ENCODE results near the gene GAR1. TPM values are rescaled to one million over a fixed set of nuclear protein-coding genes. Genes with fewer than 3 reads are reported as not detected.

GAR1 gene
- total and polyA plus RNA-seq, 10 donors: 4.3 to 29.2 (median 12.8) TPM

DNA sequence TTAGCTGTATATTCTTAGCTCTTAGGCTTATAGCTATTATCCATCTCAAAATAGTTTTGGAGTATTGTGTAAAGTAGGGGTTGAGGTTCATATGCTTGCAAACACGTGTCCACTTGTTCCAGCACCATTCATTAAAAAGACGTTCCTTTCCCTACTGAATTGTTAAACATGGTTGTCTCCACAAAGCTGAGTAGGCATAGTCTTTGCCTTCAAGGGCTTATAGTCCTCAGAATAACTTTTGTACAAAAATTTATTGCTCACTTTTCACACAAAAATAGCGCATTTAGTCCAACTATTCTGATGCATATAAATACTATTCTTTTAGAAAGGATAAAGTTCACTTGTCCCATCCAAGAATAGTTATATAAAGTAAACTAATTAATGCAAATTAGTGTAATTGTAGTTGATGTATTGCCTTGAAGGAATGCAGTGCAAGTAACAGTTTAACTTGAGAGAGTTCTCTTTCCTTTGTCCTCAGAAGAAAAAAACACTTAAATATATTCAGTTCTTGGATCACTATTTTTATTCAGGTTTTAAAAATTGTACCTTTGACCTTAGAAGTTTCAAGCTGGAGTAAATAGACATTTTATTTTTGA, 46.5 kb downstream of the GAR1 start:
- WGBS, 5 donors: 91 to 96% (median 94%) methylated on average over 3 of the region's 3 CpGs
- H3K4me3 ChIP-seq: no peak overlapping the region
- intact Hi-C loops (cut with DNase I; ENCODE audit: low total_unique reads): no loop called here
- no peak overlapping the region for H3K27ac ChIP-seq
- TF ChIP-seq, protein P1, sequence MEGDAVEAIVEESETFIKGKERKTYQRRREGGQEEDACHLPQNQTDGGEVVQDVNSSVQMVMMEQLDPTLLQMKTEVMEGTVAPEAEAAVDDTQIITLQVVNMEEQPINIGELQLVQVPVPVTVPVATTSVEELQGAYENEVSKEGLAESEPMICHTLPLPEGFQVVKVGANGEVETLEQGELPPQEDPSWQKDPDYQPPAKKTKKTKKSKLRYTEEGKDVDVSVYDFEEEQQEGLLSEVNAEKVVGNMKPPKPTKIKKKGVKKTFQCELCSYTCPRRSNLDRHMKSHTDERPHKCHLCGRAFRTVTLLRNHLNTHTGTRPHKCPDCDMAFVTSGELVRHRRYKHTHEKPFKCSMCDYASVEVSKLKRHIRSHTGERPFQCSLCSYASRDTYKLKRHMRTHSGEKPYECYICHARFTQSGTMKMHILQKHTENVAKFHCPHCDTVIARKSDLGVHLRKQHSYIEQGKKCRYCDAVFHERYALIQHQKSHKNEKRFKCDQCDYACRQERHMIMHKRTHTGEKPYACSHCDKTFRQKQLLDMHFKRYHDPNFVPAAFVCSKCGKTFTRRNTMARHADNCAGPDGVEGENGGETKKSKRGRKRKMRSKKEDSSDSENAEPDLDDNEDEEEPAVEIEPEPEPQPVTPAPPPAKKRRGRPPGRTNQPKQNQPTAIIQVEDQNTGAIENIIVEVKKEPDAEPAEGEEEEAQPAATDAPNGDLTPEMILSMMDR (IDR thresholded peaks at IDR 0.05 in 8 of 11, conservative IDR thresholded peaks at IDR 0.05 in 3 of 11): no peak
- TF ChIP-seq POLR2AphosphoS5 (IDR thresholded peaks at IDR 0.05) (no peak), POLR2A (IDR thresholded peaks at IDR 0.05) (no peak)
- no peak for DNase-seq
- no peaks in the 10 kb centered on the region for H3K27me3 ChIP-seq (replicated peaks in 1 of 7)
- no peaks in the 10 kb centered on the region for H3K36me3 ChIP-seq
- H3K4me1 ChIP-seq: no peaks in the 10 kb centered on the region
- peaks cover 0 to 41% (median 30%) of the 10 kb centered on the region in 8 donors for H3K9me3 ChIP-seq

DNA sequence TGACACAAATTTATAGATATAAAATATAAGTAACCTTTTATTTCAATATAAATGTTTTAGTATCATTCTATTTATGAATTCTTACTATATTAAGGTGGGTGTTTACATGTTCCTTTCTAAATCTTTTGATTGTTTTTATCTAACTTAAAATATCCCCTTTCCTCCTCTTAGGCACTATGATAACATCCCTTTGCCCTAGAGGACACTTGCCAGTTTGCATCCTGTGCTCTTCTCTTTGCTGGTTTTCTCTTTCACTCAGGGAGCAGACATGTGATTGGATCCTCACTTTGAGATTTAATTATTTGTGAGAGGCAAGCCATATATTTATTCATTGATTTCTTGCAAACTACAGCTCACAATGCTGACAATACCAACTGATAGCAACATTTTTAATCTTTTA, 48.6 kb downstream of the GAR1 start:
- no peak for DNase-seq
- H3K9me3 ChIP-seq: peaks cover 0 to 28% (median 22%) of the 10 kb centered on the region in 8 donors
- H3K4me3 ChIP-seq: no peak overlapping the region
- no peaks in the 10 kb centered on the region for H3K4me1 ChIP-seq
- no peaks in the 10 kb centered on the region for H3K27me3 ChIP-seq (replicated peaks in 1 of 7)
- no peak for TF ChIP-seq POLR2AphosphoS5 (IDR thresholded peaks at IDR 0.05)
- no peak for TF ChIP-seq POLR2A (IDR thresholded peaks at IDR 0.05)
- TF ChIP-seq, protein P1 (IDR thresholded peaks at IDR 0.05 in 8 of 11, conservative IDR thresholded peaks at IDR 0.05 in 3 of 11): no peak
- H3K36me3 ChIP-seq: no peaks in the 10 kb centered on the region
- intact Hi-C loops (cut with DNase I; ENCODE audit: low total_unique reads): no loop called here
- no peak overlapping the region for H3K27ac ChIP-seq

DNA sequence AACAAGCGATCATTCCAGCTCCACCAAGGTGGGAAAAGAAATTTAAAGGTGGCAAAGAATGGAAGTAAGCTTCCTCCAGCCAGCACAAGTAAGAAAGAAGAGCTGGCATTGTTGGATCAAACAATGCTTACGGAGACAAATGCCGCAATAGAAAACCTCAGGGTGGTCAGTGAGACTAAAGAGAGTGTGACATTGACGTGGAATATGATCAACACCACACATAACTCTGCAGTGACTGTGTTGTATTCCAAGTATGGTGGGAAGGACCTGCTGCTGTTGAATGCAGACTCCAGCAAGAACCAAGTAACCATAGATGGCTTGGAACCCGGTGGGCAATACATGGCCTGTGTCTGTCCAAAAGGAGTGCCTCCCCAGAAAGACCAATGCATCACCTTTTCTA, 54.5 kb downstream of the GAR1 start:
- Histone ChIP-seq H3K4me3 (no peak overlapping the region), H3K27me3 (replicated peaks in 1 of 7) (no peaks in the 10 kb centered on the region), H3K27ac (no peak overlapping the region), H3K36me3 (peaks cover 0 to 9% (median 0%) of the 10 kb centered on the region in 6 donors), H3K4me1 (no peaks in the 10 kb centered on the region), H3K9me3 (no peaks in the 10 kb centered on the region)
- DNase-seq: no peak
- 93 to 97% (median 95%) methylated on average over 5 of the region's 5 CpGs for WGBS, 5 donors
- TF ChIP-seq POLR2AphosphoS5 (IDR thresholded peaks at IDR 0.05) (no peak), POLR2A (IDR thresholded peaks at IDR 0.05) (no peak)
- TF ChIP-seq, protein P1 (IDR thresholded peaks at IDR 0.05 in 8 of 11, conservative IDR thresholded peaks at IDR 0.05 in 3 of 11): no peak
- intact Hi-C loops (cut with DNase I; ENCODE audit: low total_unique reads): no loop called here

DNA sequence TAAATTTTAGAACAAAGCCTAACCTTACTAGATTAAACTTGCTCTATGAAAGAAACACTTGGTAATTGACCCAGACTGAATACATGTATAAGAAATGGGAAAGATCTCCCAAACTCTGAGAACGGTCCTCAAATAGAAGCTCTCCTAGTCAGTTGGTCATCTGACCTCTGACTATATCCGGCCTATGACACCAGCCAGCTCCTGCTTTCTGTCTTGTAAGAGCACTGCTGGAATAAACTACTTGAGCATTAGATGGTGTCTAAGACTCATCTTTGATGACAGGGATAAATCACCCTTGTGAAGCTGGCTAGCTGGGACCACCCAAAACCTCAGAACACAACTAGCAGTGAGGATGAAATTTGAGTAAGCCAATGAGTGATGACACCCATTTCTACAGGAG, 56.5 kb downstream of the GAR1 start:
- no peaks in the 10 kb centered on the region for H3K27me3 ChIP-seq (replicated peaks in 1 of 7)
- no peak for DNase-seq
- H3K4me3 ChIP-seq: no peak overlapping the region
- no peak for TF ChIP-seq POLR2A (IDR thresholded peaks at IDR 0.05)
- no peak for TF ChIP-seq POLR2AphosphoS5 (IDR thresholded peaks at IDR 0.05)
- H3K27ac ChIP-seq: no peak overlapping the region
- intact Hi-C loops (cut with DNase I; ENCODE audit: low total_unique reads): no loop called here
- WGBS, 5 donors: 85 to 99% (median 89%) methylated on average over 2 of the region's 2 CpGs
- H3K4me1 ChIP-seq: no peaks in the 10 kb centered on the region
- H3K36me3 ChIP-seq: peaks cover 0 to 9% (median 0%) of the 10 kb centered on the region in 6 donors
- no peaks in the 10 kb centered on the region for H3K9me3 ChIP-seq

Measured in spleen (tissue), 11 donors.